H1 (cell line): ENCODE measurements around the gene NEO1. TPM values are rescaled to one million over a fixed set of nuclear protein-coding genes. Genes with fewer than 3 reads are reported as not detected.

Experiments
- CTCF ChIA-PET: fragments of 300-600 bp; sonication (Branson Sonifier 250); formaldehyde crosslinking; loops from one replicate; lab custom pipeline; 2021; ENCODE audit not compliant: partially characterized antibody; lab: Charles Lee
- POLR2A ChIA-PET: fragments of 300-600 bp; sonication (Branson Sonifier 250); formaldehyde crosslinking; loops from one replicate; lab custom pipeline; 2021; ENCODE audit warnings: inconsistent platforms; ENCODE audit not compliant: partially characterized antibody; lab: Charles Lee
- DNase-seq, 2 experiments: peaks; one replicate each; pipeline versions ENCODE4 v3.0.0 to v3.0.0-alpha.2; 2010 to 2022; ENCODE audit warnings: low spot score in 2 of 2, low read depth in 1 of 2, mixed read lengths in 1 of 2
- FAIRE-seq: peaks from 2 replicates; lab custom pipeline; 2011; peaks lifted over from hg19 to GRCh38; lab: Jason Lieb, UNC
- H2AFZ ChIP-seq: 2 replicates; pipeline ENCODE4 v1.8.1; 2012; ENCODE audit warnings: low read length, inconsistent platforms
- H2AK5ac ChIP-seq: 2 replicates; pipeline ENCODE4 v1.6.1; 2013; ENCODE audit warnings: low read depth, low read length
- H2BK120ac ChIP-seq: replicated peaks from 2 replicates; pipeline ENCODE3; 2013; ENCODE audit warnings: low read depth, low read length, inconsistent platforms
- H2BK12ac ChIP-seq: 2 replicates; pipeline ENCODE4 v1.6.1; 2013; ENCODE audit warnings: low read depth, low read length
- H2BK15ac ChIP-seq: 2 replicates; pipeline ENCODE4 v1.6.1; 2013; ENCODE audit warnings: low read length
- H2BK20ac ChIP-seq: 2 replicates; pipeline ENCODE4 v1.6.1; 2013; ENCODE audit warnings: low read length
- H2BK5ac ChIP-seq: 2 replicates; pipeline ENCODE4 v1.6.1; 2013; ENCODE audit warnings: low read depth, low read length
- H3K14ac ChIP-seq: 2 replicates; pipeline ENCODE4 v1.6.1; 2013; ENCODE audit warnings: inconsistent platforms; ENCODE audit not compliant: insufficient read length
- H3K18ac ChIP-seq: 2 replicates; pipeline ENCODE4 v1.6.1; 2013; ENCODE audit warnings: low read length; ENCODE audit errors: extremely low read depth
- H3K23ac ChIP-seq: 2 replicates; pipeline ENCODE4 v1.6.1; 2013; ENCODE audit warnings: inconsistent platforms; ENCODE audit not compliant: insufficient read length
- H3K23me2 ChIP-seq: 2 replicates; pipeline ENCODE4 v1.6.1; 2013; ENCODE audit warnings: low read depth, low read length
- H3K27ac ChIP-seq: 2 replicates; pipeline ENCODE4 v1.6.1; 2011; ENCODE audit warnings: low read depth, low read length, inconsistent platforms
- H3K27me3 ChIP-seq, 4 experiments: replicated peaks in 1 of 4; 1 replicate in 1 of 4; 2 replicates in 3 of 4; pipeline versions ENCODE4 v1.6.1 to v1.8.1; 2011 to 2013; ENCODE audit warnings: low read length in 3 of 4, mild to moderate bottlenecking in 3 of 4, inconsistent platforms in 2 of 4, mixed read lengths in 2 of 4, moderate library complexity in 1 of 4; ENCODE audit not compliant: control insufficient read depth in 3 of 4, insufficient read depth in 3 of 4; ENCODE audit errors: extremely low read depth in 1 of 4
- H3K36me3 ChIP-seq, 4 experiments: 2 replicates each; pipeline versions ENCODE4 v1.6.1 to v1.8.1; 2011 to 2013; ENCODE audit warnings: mild to moderate bottlenecking in 4 of 4, low read length in 3 of 4, moderate library complexity in 2 of 4, control low read depth in 1 of 4, inconsistent platforms in 1 of 4; ENCODE audit not compliant: insufficient read depth in 4 of 4, control insufficient read depth in 2 of 4
- H3K4ac ChIP-seq: replicated peaks from 2 replicates; pipeline ENCODE3; 2013; ENCODE audit warnings: low read length, low read depth, mixed read lengths, inconsistent platforms; ENCODE audit not compliant: insufficient read length
- H3K4me1 ChIP-seq, 4 experiments: replicated peaks in 1 of 4; 1 replicate in 1 of 4; 2 replicates in 3 of 4; pipeline versions ENCODE4 v1.6.1 to v1.8.1; 2011 to 2013; ENCODE audit warnings: low read length in 3 of 4, inconsistent platforms in 2 of 4, mixed read lengths in 1 of 4; ENCODE audit not compliant: insufficient read depth in 4 of 4, control insufficient read depth in 3 of 4
- H3K4me2 ChIP-seq, 2 experiments: 2 replicates each; pipeline versions ENCODE4 v1.6.1 to v1.8.1; 2011 to 2013; ENCODE audit warnings: low read depth in 2 of 2, low read length in 2 of 2, control low read depth in 1 of 2, inconsistent platforms in 1 of 2, mild to moderate bottlenecking in 1 of 2; ENCODE audit not compliant: insufficient read depth in 1 of 2
- H3K4me3 ChIP-seq, 4 experiments: fragments of 200-600, 300-600 bp in 1 of 4; sonication (generic), shearing (Covaris generic), sonication (Bioruptor Twin) in 1 of 4; 2 replicates each; pipeline versions ENCODE4 v1.5.1 to v1.8.1; 2011 to 2016; ENCODE audit warnings: low read length in 4 of 4, low read depth in 3 of 4, control low read depth in 2 of 4, inconsistent platforms in 2 of 4, mild to moderate bottlenecking in 2 of 4, mixed read lengths in 1 of 4, moderate library complexity in 1 of 4; ENCODE audit not compliant: insufficient read depth in 2 of 4; ENCODE audit errors: extremely low read depth in 1 of 4
- H3K56ac ChIP-seq: replicated peaks from 2 replicates; pipeline ENCODE3; 2013; ENCODE audit warnings: low read depth, mild to moderate bottlenecking, mixed read lengths, low read length, inconsistent platforms; ENCODE audit not compliant: insufficient read length
- H3K79me1 ChIP-seq: 2 replicates; pipeline ENCODE4 v1.6.1; 2013; ENCODE audit warnings: low read depth, low read length, control low read depth
- H3K79me2 ChIP-seq, 2 experiments: 2 replicates each; pipeline versions ENCODE4 v1.6.1 to v1.8.1; 2012 to 2013; ENCODE audit warnings: low read length in 2 of 2, mild to moderate bottlenecking in 2 of 2, inconsistent platforms in 1 of 2; ENCODE audit not compliant: insufficient read depth in 2 of 2, control insufficient read depth in 1 of 2
- H3K9ac ChIP-seq, 4 experiments: replicated peaks in 1 of 4; 1 replicate in 1 of 4; 2 replicates in 3 of 4; pipeline versions ENCODE4 v1.6.1 to v1.8.1; 2011 to 2013; ENCODE audit warnings: low read depth in 3 of 4, low read length in 3 of 4, control low read depth in 2 of 4, mild to moderate bottlenecking in 2 of 4, moderate library complexity in 2 of 4, inconsistent platforms in 1 of 4; ENCODE audit errors: extremely low read depth in 1 of 4
- H3K9me3 ChIP-seq, 2 experiments: 2 replicates each; pipeline versions ENCODE4 v1.6.1 to v1.8.1; 2012 to 2013; ENCODE audit warnings: mild to moderate bottlenecking in 2 of 2, moderate library complexity in 2 of 2, control low read depth in 1 of 2, inconsistent platforms in 1 of 2, low read depth in 1 of 2, low read length in 1 of 2, mixed read lengths in 1 of 2; ENCODE audit not compliant: insufficient read depth in 2 of 2
- H4K20me1 ChIP-seq, 2 experiments: replicated peaks in 1 of 2; 2 replicates each; pipeline versions ENCODE3 to v1.8.1; 2011 to 2013; ENCODE audit warnings: inconsistent platforms in 2 of 2, low read length in 2 of 2, mild to moderate bottlenecking in 1 of 2; ENCODE audit not compliant: insufficient read depth in 2 of 2, control insufficient read depth in 1 of 2
- H4K5ac ChIP-seq: 2 replicates; pipeline ENCODE4 v1.6.1; 2013; ENCODE audit warnings: low read length, low read depth, mixed read lengths, inconsistent platforms; ENCODE audit not compliant: insufficient read length
- H4K8ac ChIP-seq: 2 replicates; pipeline ENCODE4 v1.8.0; 2013; ENCODE audit warnings: mild to moderate bottlenecking, moderate library complexity, low read length, inconsistent platforms; ENCODE audit not compliant: insufficient read depth; ENCODE audit errors: extremely low read depth
- H4K91ac ChIP-seq: replicated peaks from 2 replicates; pipeline ENCODE3; 2013; ENCODE audit warnings: low read length, mixed read lengths, inconsistent platforms; ENCODE audit not compliant: insufficient read length
- CREB1 ChIP-seq: IDR thresholded peaks from 2 replicates; pipeline ENCODE4 v1.6.1; 2012; ENCODE audit warnings: inconsistent platforms
- EP300 ChIP-seq, 2 experiments: IDR thresholded peaks; 1 replicate in 1 of 2; 2 replicates in 1 of 2; pipeline ENCODE4 v1.6.1; 2011 to 2012; ENCODE audit warnings: low read depth in 2 of 2, low read length in 2 of 2, mild to moderate bottlenecking in 2 of 2, borderline replicate concordance in 1 of 2, inconsistent platforms in 1 of 2, moderate library complexity in 1 of 2
- POLR2A ChIP-seq, 2 experiments: IDR thresholded peaks; 1 replicate in 1 of 2; 2 replicates in 1 of 2; pipeline ENCODE4 v1.6.1; 2011; ENCODE audit warnings: low read depth in 2 of 2, low read length in 2 of 2, mild to moderate bottlenecking in 2 of 2; ENCODE audit errors: control extremely low read depth in 1 of 2
- RNF2 ChIP-seq: fragments of 200-900, 300-1000 bp; sonication (generic); IDR thresholded peaks from 2 replicates; pipeline ENCODE4 v1.7.1; 2016; ENCODE audit warnings: borderline replicate concordance, low read depth, mild to moderate bottlenecking, antibody characterized with exemption, low read length; ENCODE audit not compliant: poor library complexity, severe bottlenecking; ENCODE audit errors: missing control alignments
- SP4 ChIP-seq: IDR thresholded peaks from 2 replicates; pipeline ENCODE4 v1.6.1; 2012; ENCODE audit warnings: low read length, inconsistent platforms
- TCF12 ChIP-seq: IDR thresholded peaks from 2 replicates; pipeline ENCODE4 v1.6.1; 2011; ENCODE audit warnings: low read depth, mild to moderate bottlenecking, low read length
- ZNF274 ChIP-seq: IDR thresholded peaks from 2 replicates; pipeline ENCODE4 v1.7.0; 2012; ENCODE audit warnings: low read length, borderline replicate concordance; ENCODE audit errors: extremely low read depth
- WGBS, 2 experiments: shearing (Covaris generic) in 1 of 2; methylation state at CpG; one replicate each; pipeline versions ENCODE4 v1.1.6 to v1.1.7; 2013 to 2015; ENCODE audit warnings: low lambda C conversion rate in 2 of 2, mixed read lengths in 2 of 2, inconsistent platforms in 1 of 2, low coverage in 1 of 2, missing lambda C conversion rate in 1 of 2; ENCODE audit not compliant: insufficient replicate concordance in 2 of 2, insufficient coverage in 1 of 2, insufficient read length in 1 of 2; ENCODE audit errors: extremely low coverage in 1 of 2, missing lambda C conversion rate in 1 of 2; 5-methylcytosine and 5-hydroxymethylcytosine counted together
- polyA plus RNA-seq, 7 experiments: library from polyadenylated mRNA; depleted of rRNA in 3 of 7; stranded (reverse) in 5 of 7; unstranded in 2 of 7; fragments of >200 nt in 5 of 7; fragments of 200-250 nt in 2 of 7; gene quantifications; 1 replicate in 5 of 7; 2 replicates in 1 of 7; 4 replicates in 1 of 7; pipeline versions ENCODE4 v1.2.1 to v1.2.3, GENCODE V29; 2011 to 2013; ENCODE audit warnings: missing spikeins in 2 of 7, mixed read lengths in 2 of 7
- total RNA-seq: library from RNA; stranded (reverse); fragmentation: NEBNext Ultra II Directional; extraction: Animal tissue kit (Norgen Biotek cat#: 25700); gene quantifications from 2 replicates; pipeline ENCODE4 v1.2.1, GENCODE V29; 2021

Gene NEO1
- total and polyA plus RNA-seq, 2 of the 8 experiments (the other 6 are each of a cell fraction or from before 2014, with no cell fraction given) = 36.0 to 51.0 TPM

- Histone ChIP-seq H3K79me2 (no peaks in the 10 kb centered on the region), H3K36me3 (peaks cover 2 to 26% (median 8%) of the 10 kb centered on the region in 4 experiments; a peak in 6 of 8 replicates), H3K14ac (no peak overlapping the region), H3K27ac (no peak overlapping the region), H2AK5ac (no peak overlapping the region), H2BK12ac (no peak overlapping the region), H2BK120ac (no peak overlapping the region), H4K20me1 (peaks cover 3 to 7% of the 10 kb centered on the region in 2 experiments), H4K91ac (no peak overlapping the region), H3K9me3 (no peaks in the 10 kb centered on the region), H2BK5ac (no peak overlapping the region; the same call in 1 of the 2 replicates), H3K4me2 (no peak overlapping the region), H3K4ac (no peak overlapping the region), H3K9ac (no peak overlapping the region), H4K5ac (no peak overlapping the region), H3K23me2 (no peaks in the 10 kb centered on the region), H3K79me1 (no peaks in the 10 kb centered on the region; the same call in 1 of the 2 replicates), H4K8ac (no peak overlapping the region), H3K27me3 (no peaks in the 10 kb centered on the region; a peak in 1 of 7 replicates), H2AFZ (no peak overlapping the region), H2BK15ac (no peak overlapping the region), H3K4me3 (no peak overlapping the region), H3K23ac (no peak overlapping the region), H2BK20ac (no peak overlapping the region), H3K4me1 (no peaks in the 10 kb centered on the region; a peak in 1 of 7 replicates), H3K56ac (no peak overlapping the region), H3K18ac (no peak overlapping the region)
- CTCF ChIA-PET = interaction anchor here (0.6 to 2.1 kb wide), 28 partner anchors 10 to 584 kb away, joined by 3 to 7 read pairs (median 4); partner anchors contain the start of gene HCN4
- POLR2A ChIA-PET = interaction anchor here (1.4 kb wide), 1 partner anchor 10 kb away, joined by 6 read pairs; no protein-coding TSS in a partner anchor
- DNase-seq = no peak
- 96% methylated on average over 16 of the region's 16 CpGs; no CpG with 5 or more reads in 1 of the 2 experiments for WGBS, 2 experiments
- no peak for FAIRE-seq
- no peak for TF ChIP-seq EP300 (IDR thresholded peaks at IDR 0.05; ENCODE audit: borderline replicate concordance in 1 of 2, low read depth in 2 of 2, low read length in 2 of 2)
- no peak for TF ChIP-seq CREB1
- TF ChIP-seq TCF12 = no peak
- TF ChIP-seq ZNF274 = no peak
- TF ChIP-seq SP4 = no peak
- no peak for TF ChIP-seq RNF2
- TF ChIP-seq POLR2A (IDR thresholded peaks at IDR 0.05; ENCODE audit: control extremely low read depth in 1 of 2, low read depth in 2 of 2, low read length in 2 of 2) = no peak
Observed at GRCh38 chr15:73324496-73325170, 272.4 kb downstream of the NEO1 start.
